Measurements from ENCODE around the gene TNC. TPM values are rescaled to one million over a fixed set of nuclear protein-coding genes. Genes with fewer than 3 reads are reported as not detected.

TNC gene
- total RNA-seq, 2 donors from 2014 or later, result 7.4 to 16.9 TPM

DNA sequence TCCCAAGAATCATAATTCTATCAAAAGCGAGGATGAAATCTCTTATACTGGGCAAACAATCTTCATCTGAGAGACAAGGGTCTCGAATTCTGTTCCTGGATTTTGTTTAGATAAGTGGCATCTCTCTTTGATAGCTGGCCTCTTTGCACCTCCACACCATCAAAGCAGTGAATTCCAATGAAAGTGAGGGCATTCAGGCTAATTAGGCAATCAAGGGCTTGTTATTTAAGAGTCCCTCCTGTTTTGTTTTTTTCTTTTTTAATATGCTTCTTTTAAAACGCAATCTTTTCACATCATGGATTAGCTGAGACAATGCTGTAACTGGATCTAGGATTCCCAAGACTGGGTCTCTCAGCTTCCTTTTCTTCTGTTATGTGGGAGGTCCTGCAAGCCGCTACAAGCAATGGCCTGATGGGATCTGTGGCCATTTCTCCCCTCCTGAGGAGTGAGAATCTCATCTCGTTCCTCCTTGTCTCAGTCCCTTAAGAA lies 67.9 kb downstream of the TNC start:
- Histone ChIP-seq H3K4me3 (no peak overlapping the region), H3K9me3 (no peaks in the 10 kb centered on the region), H3K36me3 (no peaks in the 10 kb centered on the region), H3K27me3 (no peaks in the 10 kb centered on the region), H3K4me1 (no peaks in the 10 kb centered on the region), H3K27ac (no peak overlapping the region)
- TF ChIP-seq, protein P1, sequence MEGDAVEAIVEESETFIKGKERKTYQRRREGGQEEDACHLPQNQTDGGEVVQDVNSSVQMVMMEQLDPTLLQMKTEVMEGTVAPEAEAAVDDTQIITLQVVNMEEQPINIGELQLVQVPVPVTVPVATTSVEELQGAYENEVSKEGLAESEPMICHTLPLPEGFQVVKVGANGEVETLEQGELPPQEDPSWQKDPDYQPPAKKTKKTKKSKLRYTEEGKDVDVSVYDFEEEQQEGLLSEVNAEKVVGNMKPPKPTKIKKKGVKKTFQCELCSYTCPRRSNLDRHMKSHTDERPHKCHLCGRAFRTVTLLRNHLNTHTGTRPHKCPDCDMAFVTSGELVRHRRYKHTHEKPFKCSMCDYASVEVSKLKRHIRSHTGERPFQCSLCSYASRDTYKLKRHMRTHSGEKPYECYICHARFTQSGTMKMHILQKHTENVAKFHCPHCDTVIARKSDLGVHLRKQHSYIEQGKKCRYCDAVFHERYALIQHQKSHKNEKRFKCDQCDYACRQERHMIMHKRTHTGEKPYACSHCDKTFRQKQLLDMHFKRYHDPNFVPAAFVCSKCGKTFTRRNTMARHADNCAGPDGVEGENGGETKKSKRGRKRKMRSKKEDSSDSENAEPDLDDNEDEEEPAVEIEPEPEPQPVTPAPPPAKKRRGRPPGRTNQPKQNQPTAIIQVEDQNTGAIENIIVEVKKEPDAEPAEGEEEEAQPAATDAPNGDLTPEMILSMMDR (IDR thresholded peaks at IDR 0.05), result no peak
- no peak for DNase-seq (ENCODE audit: low spot score)

DNA sequence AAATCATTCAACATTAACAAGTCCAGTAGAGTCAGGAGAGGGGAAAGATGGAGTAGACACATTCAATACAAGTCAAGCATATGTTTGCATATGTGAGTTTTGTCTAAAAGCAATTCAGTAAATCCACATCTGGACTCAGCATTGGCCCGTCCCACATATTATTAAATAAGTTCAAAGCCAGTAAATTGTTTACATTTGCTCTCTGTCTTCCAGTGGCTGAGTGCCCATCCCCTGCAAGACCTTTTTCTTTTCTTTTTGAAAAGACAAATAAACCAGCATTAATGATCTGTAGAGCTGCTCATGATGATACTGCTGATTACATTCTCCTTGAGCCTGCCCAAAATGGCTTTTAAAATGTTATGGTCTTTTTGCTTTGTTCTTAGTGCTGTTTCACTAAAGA lies 71.1 kb downstream of the TNC start:
- DNase-seq (ENCODE audit: low spot score), result no peak
- peaks cover 0 to 9% of the 10 kb centered on the region in 2 donors for H3K4me1 ChIP-seq
- TF ChIP-seq, protein P1 (IDR thresholded peaks at IDR 0.05), result no peak
- no peaks in the 10 kb centered on the region for H3K27me3 ChIP-seq
- H3K27ac ChIP-seq, result no peak overlapping the region
- no peak overlapping the region for H3K4me3 ChIP-seq
- H3K36me3 ChIP-seq, result no peaks in the 10 kb centered on the region
- no peaks in the 10 kb centered on the region for H3K9me3 ChIP-seq

DNA sequence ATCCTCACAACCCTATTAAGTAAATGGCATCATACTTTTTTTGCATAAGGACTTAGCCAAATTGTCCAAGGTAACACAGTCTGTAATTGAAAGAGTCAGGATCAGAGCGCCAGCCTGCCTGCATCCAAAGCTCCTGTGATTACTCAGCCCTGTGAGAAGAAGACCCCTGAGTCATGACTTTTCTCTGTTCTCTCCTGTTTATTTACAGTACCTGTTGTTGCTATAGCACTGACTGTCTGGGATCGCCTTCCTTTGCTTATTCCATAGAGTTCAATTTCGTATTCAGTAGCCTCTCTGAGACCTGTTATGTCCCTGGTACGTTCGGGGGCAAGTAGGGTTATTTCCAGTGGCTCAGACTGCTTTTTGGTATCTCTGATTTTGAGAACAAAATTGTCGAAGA lies 71.8 kb downstream of the TNC start:
- Histone ChIP-seq H3K4me3 (no peak overlapping the region), H3K36me3 (no peaks in the 10 kb centered on the region), H3K4me1 (peaks cover 0 to 9% of the 10 kb centered on the region in 2 donors), H3K9me3 (no peaks in the 10 kb centered on the region), H3K27ac (no peak overlapping the region), H3K27me3 (no peaks in the 10 kb centered on the region)
- TF ChIP-seq, protein P1 (IDR thresholded peaks at IDR 0.05), result no peak
- no peak for DNase-seq (ENCODE audit: low spot score)

DNA sequence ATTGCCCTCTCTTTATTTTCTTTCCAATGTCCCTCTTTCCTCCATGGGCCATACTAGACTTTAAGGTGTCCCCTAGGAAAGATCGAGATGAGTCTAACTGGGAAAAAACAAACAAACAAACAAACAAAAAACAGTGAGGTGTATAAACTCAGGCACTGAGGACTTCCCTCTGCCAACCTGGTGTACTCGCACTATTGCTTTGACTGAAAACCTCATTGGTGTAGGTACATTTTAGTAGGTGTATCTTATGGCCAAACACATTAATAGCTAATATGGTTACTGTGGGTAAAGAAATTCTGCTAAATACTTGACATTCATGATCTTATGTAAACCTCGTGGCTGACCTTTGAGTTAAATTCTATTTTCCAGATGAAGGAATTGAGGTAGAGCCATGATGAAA lies 74.3 kb downstream of the TNC start:
- Histone ChIP-seq H3K36me3 (no peaks in the 10 kb centered on the region), H3K4me3 (no peak overlapping the region), H3K27ac (no peak overlapping the region), H3K4me1 (peaks cover 0 to 9% of the 10 kb centered on the region in 2 donors), H3K9me3 (no peaks in the 10 kb centered on the region), H3K27me3 (no peaks in the 10 kb centered on the region)
- TF ChIP-seq, protein P1 (IDR thresholded peaks at IDR 0.05), result no peak
- no peak for DNase-seq (ENCODE audit: low spot score)

DNA sequence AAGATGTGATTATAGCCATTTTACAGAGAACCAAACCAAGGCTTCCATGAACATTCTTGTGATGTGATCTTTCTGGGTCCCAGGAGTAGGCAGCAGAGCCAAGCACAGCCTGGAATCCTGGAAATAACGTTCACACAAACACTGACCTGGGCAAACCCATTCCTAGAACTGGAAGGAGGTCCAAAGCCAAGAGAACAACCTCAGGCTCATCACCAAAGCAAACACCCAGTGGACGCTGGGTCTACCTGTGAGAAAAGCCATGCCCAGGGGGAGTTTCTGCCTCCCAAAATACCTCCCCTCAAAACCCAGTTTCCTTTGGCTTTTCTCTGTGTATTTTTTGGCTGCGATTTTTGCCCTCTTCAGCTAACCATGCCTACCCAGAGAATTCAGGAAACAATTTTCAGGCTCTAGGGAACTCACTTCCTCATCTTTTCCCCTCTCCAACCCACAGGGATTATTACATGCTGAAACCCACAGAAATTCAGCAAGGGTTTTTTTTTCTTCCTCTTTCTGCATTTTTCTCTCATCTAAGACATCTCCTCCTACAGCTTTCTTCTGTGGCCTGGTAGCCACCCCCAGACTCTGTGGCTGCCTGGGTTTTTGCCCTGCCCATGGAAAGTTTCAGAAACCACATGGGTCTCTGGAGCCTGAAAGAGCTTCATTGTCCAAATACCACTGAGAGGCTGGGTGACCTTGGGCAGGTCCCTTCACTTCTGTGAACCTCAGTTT lies 75.0 kb downstream of the TNC start:
- Histone ChIP-seq H3K4me3 (no peak overlapping the region), H3K36me3 (no peaks in the 10 kb centered on the region), H3K9me3 (no peaks in the 10 kb centered on the region), H3K27me3 (no peaks in the 10 kb centered on the region), H3K27ac (no peak overlapping the region), H3K4me1 (peaks cover 0 to 9% of the 10 kb centered on the region in 2 donors)
- DNase-seq (ENCODE audit: low spot score), result no peak
- TF ChIP-seq, protein P1 (IDR thresholded peaks at IDR 0.05), result no peak

Data from right atrium auricular region (tissue), 2 donors.